Epithelial cell of esophagus (primary cell): ENCODE data around the gene COMMD10.

Experiments used
- DNase-seq: peaks from one replicate; pipeline ENCODE4 v3.0.0; 2010; ENCODE audit warnings: low read depth
- H3K4me3 ChIP-seq: 2 replicates; pipeline ENCODE4 v1.5.1; 2011; ENCODE audit warnings: mild to moderate bottlenecking, low read length, control low read depth
- CTCF ChIP-seq: IDR thresholded peaks from 2 replicates; pipeline ENCODE4 v1.5.1; 2011; ENCODE audit warnings: low read depth, mild to moderate bottlenecking, low read length, control low read depth, inconsistent platforms; ENCODE audit not compliant: insufficient read depth; ENCODE audit errors: missing control alignments

Gene COMMD10

GRCh38 chr5:116271446-116272025 is 186.7 kb downstream of the COMMD10 start:
- H3K4me3 ChIP-seq: no peak overlapping the region
- DNase-seq: peak; percentile 3
- no peak for TF ChIP-seq CTCF

- no peak overlapping the region for H3K4me3 ChIP-seq
- peak; percentile 11 for TF ChIP-seq CTCF
- no peak for DNase-seq
Observed at GRCh38 chr5:116272281-116272941, 187.6 kb downstream of the COMMD10 start.

- TF ChIP-seq CTCF: no peak
Observed at GRCh38 chr5:116273448-116274242, 188.8 kb downstream of the COMMD10 start.

GRCh38 chr5:116274251-116274650 is 189.4 kb downstream of the COMMD10 start:
- no peak for DNase-seq
- TF ChIP-seq CTCF: no peak
- H3K4me3 ChIP-seq: no peak overlapping the region

More at GRCh38 chr5:116273448-116274242, 188.8 kb downstream of the COMMD10 start:
- no peak overlapping the region for H3K4me3 ChIP-seq
- peak; percentile 5 for DNase-seq

- H3K4me3 ChIP-seq: no peak overlapping the region
- no peak for DNase-seq
- no peak for TF ChIP-seq CTCF
Observed at GRCh38 chr5:116275282-116275681, 190.5 kb downstream of the COMMD10 start.

- DNase-seq: no peak
- TF ChIP-seq CTCF: no peak
- H3K4me3 ChIP-seq: no peak overlapping the region
Observed at GRCh38 chr5:116276952-116277351, 192.1 kb downstream of the COMMD10 start.
